H1 (cell line): ENCODE data around the gene AFG1L. TPM values are rescaled to one million over a fixed set of nuclear protein-coding genes. Genes with fewer than 3 reads are reported as not detected.

ENCODE experiments used
- CTCF ChIA-PET: fragments of 300-600 bp; sonication (Branson Sonifier 250); formaldehyde crosslinking; loops from one replicate; lab custom pipeline; 2021; ENCODE audit not compliant: partially characterized antibody; lab: Charles Lee
- POLR2A ChIA-PET: fragments of 300-600 bp; sonication (Branson Sonifier 250); formaldehyde crosslinking; loops from one replicate; lab custom pipeline; 2021; ENCODE audit warnings: inconsistent platforms; ENCODE audit not compliant: partially characterized antibody; lab: Charles Lee
- DNase-seq, 2 experiments: peaks; one replicate each; pipeline versions ENCODE4 v3.0.0 to v3.0.0-alpha.2; 2010 to 2022; ENCODE audit warnings: low spot score in 2 of 2, low read depth in 1 of 2, mixed read lengths in 1 of 2
- FAIRE-seq: peaks from 2 replicates; lab custom pipeline; 2011; peaks lifted over from hg19 to GRCh38; lab: Jason Lieb, UNC
- H2AFZ ChIP-seq: 2 replicates; pipeline ENCODE4 v1.8.1; 2012; ENCODE audit warnings: low read length, inconsistent platforms
- H2AK5ac ChIP-seq: 2 replicates; pipeline ENCODE4 v1.6.1; 2013; ENCODE audit warnings: low read depth, low read length
- H2BK120ac ChIP-seq: replicated peaks from 2 replicates; pipeline ENCODE3; 2013; ENCODE audit warnings: low read depth, low read length, inconsistent platforms
- H2BK12ac ChIP-seq: 2 replicates; pipeline ENCODE4 v1.6.1; 2013; ENCODE audit warnings: low read depth, low read length
- H2BK15ac ChIP-seq: 2 replicates; pipeline ENCODE4 v1.6.1; 2013; ENCODE audit warnings: low read length
- H2BK20ac ChIP-seq: 2 replicates; pipeline ENCODE4 v1.6.1; 2013; ENCODE audit warnings: low read length
- H2BK5ac ChIP-seq: 2 replicates; pipeline ENCODE4 v1.6.1; 2013; ENCODE audit warnings: low read depth, low read length
- H3K14ac ChIP-seq: 2 replicates; pipeline ENCODE4 v1.6.1; 2013; ENCODE audit warnings: inconsistent platforms; ENCODE audit not compliant: insufficient read length
- H3K18ac ChIP-seq: 2 replicates; pipeline ENCODE4 v1.6.1; 2013; ENCODE audit warnings: low read length; ENCODE audit errors: extremely low read depth
- H3K23ac ChIP-seq: 2 replicates; pipeline ENCODE4 v1.6.1; 2013; ENCODE audit warnings: inconsistent platforms; ENCODE audit not compliant: insufficient read length
- H3K23me2 ChIP-seq: 2 replicates; pipeline ENCODE4 v1.6.1; 2013; ENCODE audit warnings: low read depth, low read length
- H3K27ac ChIP-seq: 2 replicates; pipeline ENCODE4 v1.6.1; 2011; ENCODE audit warnings: low read depth, low read length, inconsistent platforms
- H3K27me3 ChIP-seq, 4 experiments: replicated peaks in 1 of 4; 1 replicate in 1 of 4; 2 replicates in 3 of 4; pipeline versions ENCODE4 v1.6.1 to v1.8.1; 2011 to 2013; ENCODE audit warnings: low read length in 3 of 4, mild to moderate bottlenecking in 3 of 4, inconsistent platforms in 2 of 4, mixed read lengths in 2 of 4, moderate library complexity in 1 of 4; ENCODE audit not compliant: control insufficient read depth in 3 of 4, insufficient read depth in 3 of 4; ENCODE audit errors: extremely low read depth in 1 of 4
- H3K36me3 ChIP-seq, 4 experiments: 2 replicates each; pipeline versions ENCODE4 v1.6.1 to v1.8.1; 2011 to 2013; ENCODE audit warnings: mild to moderate bottlenecking in 4 of 4, low read length in 3 of 4, moderate library complexity in 2 of 4, control low read depth in 1 of 4, inconsistent platforms in 1 of 4; ENCODE audit not compliant: insufficient read depth in 4 of 4, control insufficient read depth in 2 of 4
- H3K4ac ChIP-seq: replicated peaks from 2 replicates; pipeline ENCODE3; 2013; ENCODE audit warnings: low read length, low read depth, mixed read lengths, inconsistent platforms; ENCODE audit not compliant: insufficient read length
- H3K4me1 ChIP-seq, 4 experiments: replicated peaks in 1 of 4; 1 replicate in 1 of 4; 2 replicates in 3 of 4; pipeline versions ENCODE4 v1.6.1 to v1.8.1; 2011 to 2013; ENCODE audit warnings: low read length in 3 of 4, inconsistent platforms in 2 of 4, mixed read lengths in 1 of 4; ENCODE audit not compliant: insufficient read depth in 4 of 4, control insufficient read depth in 3 of 4
- H3K4me2 ChIP-seq, 2 experiments: 2 replicates each; pipeline versions ENCODE4 v1.6.1 to v1.8.1; 2011 to 2013; ENCODE audit warnings: low read depth in 2 of 2, low read length in 2 of 2, control low read depth in 1 of 2, inconsistent platforms in 1 of 2, mild to moderate bottlenecking in 1 of 2; ENCODE audit not compliant: insufficient read depth in 1 of 2
- H3K4me3 ChIP-seq, 4 experiments: fragments of 200-600, 300-600 bp in 1 of 4; sonication (generic), shearing (Covaris generic), sonication (Bioruptor Twin) in 1 of 4; 2 replicates each; pipeline versions ENCODE4 v1.5.1 to v1.8.1; 2011 to 2016; ENCODE audit warnings: low read length in 4 of 4, low read depth in 3 of 4, control low read depth in 2 of 4, inconsistent platforms in 2 of 4, mild to moderate bottlenecking in 2 of 4, mixed read lengths in 1 of 4, moderate library complexity in 1 of 4; ENCODE audit not compliant: insufficient read depth in 2 of 4; ENCODE audit errors: extremely low read depth in 1 of 4
- H3K56ac ChIP-seq: replicated peaks from 2 replicates; pipeline ENCODE3; 2013; ENCODE audit warnings: low read depth, mild to moderate bottlenecking, mixed read lengths, low read length, inconsistent platforms; ENCODE audit not compliant: insufficient read length
- H3K79me1 ChIP-seq: 2 replicates; pipeline ENCODE4 v1.6.1; 2013; ENCODE audit warnings: low read depth, low read length, control low read depth
- H3K79me2 ChIP-seq, 2 experiments: 2 replicates each; pipeline versions ENCODE4 v1.6.1 to v1.8.1; 2012 to 2013; ENCODE audit warnings: low read length in 2 of 2, mild to moderate bottlenecking in 2 of 2, inconsistent platforms in 1 of 2; ENCODE audit not compliant: insufficient read depth in 2 of 2, control insufficient read depth in 1 of 2
- H3K9ac ChIP-seq, 4 experiments: replicated peaks in 1 of 4; 1 replicate in 1 of 4; 2 replicates in 3 of 4; pipeline versions ENCODE4 v1.6.1 to v1.8.1; 2011 to 2013; ENCODE audit warnings: low read depth in 3 of 4, low read length in 3 of 4, control low read depth in 2 of 4, mild to moderate bottlenecking in 2 of 4, moderate library complexity in 2 of 4, inconsistent platforms in 1 of 4; ENCODE audit errors: extremely low read depth in 1 of 4
- H3K9me3 ChIP-seq, 2 experiments: 2 replicates each; pipeline versions ENCODE4 v1.6.1 to v1.8.1; 2012 to 2013; ENCODE audit warnings: mild to moderate bottlenecking in 2 of 2, moderate library complexity in 2 of 2, control low read depth in 1 of 2, inconsistent platforms in 1 of 2, low read depth in 1 of 2, low read length in 1 of 2, mixed read lengths in 1 of 2; ENCODE audit not compliant: insufficient read depth in 2 of 2
- H4K20me1 ChIP-seq, 2 experiments: replicated peaks in 1 of 2; 2 replicates each; pipeline versions ENCODE3 to v1.8.1; 2011 to 2013; ENCODE audit warnings: inconsistent platforms in 2 of 2, low read length in 2 of 2, mild to moderate bottlenecking in 1 of 2; ENCODE audit not compliant: insufficient read depth in 2 of 2, control insufficient read depth in 1 of 2
- H4K5ac ChIP-seq: 2 replicates; pipeline ENCODE4 v1.6.1; 2013; ENCODE audit warnings: low read length, low read depth, mixed read lengths, inconsistent platforms; ENCODE audit not compliant: insufficient read length
- H4K8ac ChIP-seq: 2 replicates; pipeline ENCODE4 v1.8.0; 2013; ENCODE audit warnings: mild to moderate bottlenecking, moderate library complexity, low read length, inconsistent platforms; ENCODE audit not compliant: insufficient read depth; ENCODE audit errors: extremely low read depth
- H4K91ac ChIP-seq: replicated peaks from 2 replicates; pipeline ENCODE3; 2013; ENCODE audit warnings: low read length, mixed read lengths, inconsistent platforms; ENCODE audit not compliant: insufficient read length
- ASH2L ChIP-seq: fragments of 200-600, 300-600 bp; sonication (generic); IDR thresholded peaks from one replicate; pipeline ENCODE4 v1.7.1; 2017; ENCODE audit warnings: low read length
- FOSL1 ChIP-seq: IDR thresholded peaks from 2 replicates; pipeline ENCODE4 v1.6.1; 2011; ENCODE audit warnings: mild to moderate bottlenecking, low read depth, low read length, moderate library complexity; ENCODE audit not compliant: insufficient read depth
- JUN ChIP-seq: IDR thresholded peaks from 2 replicates; pipeline ENCODE4 v1.6.1; 2011; ENCODE audit warnings: low read depth, mild to moderate bottlenecking, improper control_type of control experiment, low read length
- MAFK ChIP-seq: IDR thresholded peaks from 2 replicates; pipeline ENCODE4 v1.6.1; 2012; ENCODE audit warnings: low read depth, mild to moderate bottlenecking, improper control_type of control experiment, low read length
- RNF2 ChIP-seq: fragments of 200-900, 300-1000 bp; sonication (generic); IDR thresholded peaks from 2 replicates; pipeline ENCODE4 v1.7.1; 2016; ENCODE audit warnings: borderline replicate concordance, low read depth, mild to moderate bottlenecking, antibody characterized with exemption, low read length; ENCODE audit not compliant: poor library complexity, severe bottlenecking; ENCODE audit errors: missing control alignments
- SP2 ChIP-seq: IDR thresholded peaks from 2 replicates; pipeline ENCODE4 v1.6.1; 2012; ENCODE audit warnings: mild to moderate bottlenecking, low read length, inconsistent platforms
- TAF7 ChIP-seq: optimal IDR thresholded peaks from 2 replicates; pipeline ENCODE3; 2011; ENCODE audit warnings: low read depth, mild to moderate bottlenecking, inconsistent platforms, low read length, moderate library complexity, borderline replicate concordance
- TCF12 ChIP-seq: IDR thresholded peaks from 2 replicates; pipeline ENCODE4 v1.6.1; 2011; ENCODE audit warnings: low read depth, mild to moderate bottlenecking, low read length
- WGBS, 2 experiments: shearing (Covaris generic) in 1 of 2; methylation state at CpG; one replicate each; pipeline versions ENCODE4 v1.1.6 to v1.1.7; 2013 to 2015; ENCODE audit warnings: low lambda C conversion rate in 2 of 2, mixed read lengths in 2 of 2, inconsistent platforms in 1 of 2, low coverage in 1 of 2, missing lambda C conversion rate in 1 of 2; ENCODE audit not compliant: insufficient replicate concordance in 2 of 2, insufficient coverage in 1 of 2, insufficient read length in 1 of 2; ENCODE audit errors: extremely low coverage in 1 of 2, missing lambda C conversion rate in 1 of 2; 5-methylcytosine and 5-hydroxymethylcytosine counted together
- polyA plus RNA-seq, 7 experiments: library from polyadenylated mRNA; depleted of rRNA in 3 of 7; stranded (reverse) in 5 of 7; unstranded in 2 of 7; fragments of >200 nt in 5 of 7; fragments of 200-250 nt in 2 of 7; gene quantifications; 1 replicate in 5 of 7; 2 replicates in 1 of 7; 4 replicates in 1 of 7; pipeline versions ENCODE4 v1.2.1 to v1.2.3, GENCODE V29; 2011 to 2013; ENCODE audit warnings: missing spikeins in 2 of 7, mixed read lengths in 2 of 7
- total RNA-seq: library from RNA; stranded (reverse); fragmentation: NEBNext Ultra II Directional; extraction: Animal tissue kit (Norgen Biotek cat#: 25700); gene quantifications from 2 replicates; pipeline ENCODE4 v1.2.1, GENCODE V29; 2021
- TF ChIP-seq, protein P1 (sequence below): IDR thresholded peaks from 2 replicates; pipeline ENCODE4 v1.6.1; 2011; ENCODE audit warnings: low read length, improper control_type of control experiment

Gene AFG1L
- total and polyA plus RNA-seq, 2 of the 8 experiments (the other 6 are each of a cell fraction or from before 2014, with no cell fraction given) = 0.98 to 5.7 TPM

DNA sequence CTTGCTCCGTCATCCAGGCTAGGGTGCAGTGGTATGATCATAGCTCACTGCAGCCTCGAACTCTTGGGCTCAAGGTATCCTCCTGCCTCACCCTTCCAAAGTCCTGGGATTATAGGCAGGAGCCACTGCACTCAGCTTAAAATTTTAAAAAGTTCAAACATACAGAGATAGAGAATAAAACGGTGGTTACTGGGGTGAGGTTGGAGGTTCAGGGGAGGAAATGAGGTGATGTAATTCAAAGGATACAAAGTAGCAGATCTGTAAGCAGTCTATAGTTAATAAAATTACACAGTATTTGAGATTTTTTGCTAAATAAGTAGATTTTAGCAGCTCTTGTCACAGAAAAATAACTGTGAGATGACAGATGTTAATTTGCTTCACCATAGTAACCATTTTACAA lies 7.5 kb upstream of the AFG1L start:
- WGBS, 2 experiments = 96% methylated on average over 3 of the region's 3 CpGs; no CpG with 5 or more reads in 1 of the 2 experiments
- Histone ChIP-seq H3K79me1 (no peaks in the 10 kb centered on the region), H3K23ac (no peak overlapping the region), H3K36me3 (no peaks in the 10 kb centered on the region), H3K4me2 (no peak overlapping the region), H4K91ac (no peak overlapping the region), H3K18ac (no peak overlapping the region), H3K14ac (no peak overlapping the region), H3K79me2 (no peaks in the 10 kb centered on the region), H4K20me1 (no peaks in the 10 kb centered on the region), H2BK120ac (no peak overlapping the region), H2BK12ac (no peak overlapping the region), H3K23me2 (no peaks in the 10 kb centered on the region; the same call in 1 of the 2 replicates), H2AK5ac (no peak overlapping the region), H3K27me3 (no peaks in the 10 kb centered on the region), H4K5ac (no peak overlapping the region), H4K8ac (no peak overlapping the region), H3K4me3 (no peak overlapping the region), H3K4me1 (no peaks in the 10 kb centered on the region), H2BK20ac (no peak overlapping the region), H3K56ac (no peak overlapping the region), H3K4ac (no peak overlapping the region), H3K9me3 (no peaks in the 10 kb centered on the region), H2BK5ac (no peak overlapping the region), H2BK15ac (no peak overlapping the region), H3K27ac (no peak overlapping the region), H2AFZ (no peak overlapping the region), H3K9ac (no peak overlapping the region)
- TF ChIP-seq TAF7 (no peak), MAFK (no peak), TCF12 (no peak), FOSL1 (no peak), RNF2 (no peak), ASH2L (no peak), JUN (no peak), SP2 (no peak)
- TF ChIP-seq, protein P1, sequence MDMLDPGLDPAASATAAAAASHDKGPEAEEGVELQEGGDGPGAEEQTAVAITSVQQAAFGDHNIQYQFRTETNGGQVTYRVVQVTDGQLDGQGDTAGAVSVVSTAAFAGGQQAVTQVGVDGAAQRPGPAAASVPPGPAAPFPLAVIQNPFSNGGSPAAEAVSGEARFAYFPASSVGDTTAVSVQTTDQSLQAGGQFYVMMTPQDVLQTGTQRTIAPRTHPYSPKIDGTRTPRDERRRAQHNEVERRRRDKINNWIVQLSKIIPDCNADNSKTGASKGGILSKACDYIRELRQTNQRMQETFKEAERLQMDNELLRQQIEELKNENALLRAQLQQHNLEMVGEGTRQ = no peak
- no peak for FAIRE-seq
- no peak for DNase-seq
- POLR2A ChIA-PET = no interaction called here
- CTCF ChIA-PET = interaction anchor here (0.6 to 0.7 kb wide), 2 partner anchors 21 to 26 kb away, joined by 3 read pairs; no protein-coding TSS in a partner anchor
